C4-2B (cell line): ENCODE results near the gene AMDHD1.

Experiments
- CTCF ChIP-seq: fragments of 450-650 bp; conservative IDR thresholded peaks from 2 replicates; pipeline ENCODE4 v1.5.1; 2017; ENCODE audit warnings: mild to moderate bottlenecking
- ZFX ChIP-seq: fragments of 450-650 bp; IDR thresholded peaks from 2 replicates; pipeline ENCODE4 v1.6.1; 2017

- TF ChIP-seq CTCF: no peak
- no peak for TF ChIP-seq ZFX
Observed at GRCh38 chr12:95997276-95997675, 54.1 kb downstream of the AMDHD1 start.
